Ascending aorta (tissue), 2 donors: Measurements from ENCODE around the gene SLC13A4. TPM values are rescaled to one million over a fixed set of nuclear protein-coding genes. Genes with fewer than 3 reads are reported as not detected.

Source experiments
- DNase-seq, 2 donors: peaks; one replicate each; pipeline ENCODE4 v3.0.0-alpha.2; 2019; ENCODE audit warnings: low spot score in 2 of 2
- H3K27ac ChIP-seq, 2 donors: fragments of 200-600 bp; sonication (generic); one replicate each; pipeline ENCODE4 v1.5.1; 2016 to 2017; ENCODE audit warnings: mild to moderate bottlenecking in 1 of 2
- H3K27me3 ChIP-seq: fragments of 200-600 bp; sonication (generic); one replicate; pipeline ENCODE4 v1.5.1; 2017
- H3K36me3 ChIP-seq, 2 donors: fragments of 200-600 bp; sonication (generic); one replicate each; pipeline ENCODE4 v1.5.1; 2016
- H3K4me1 ChIP-seq, 2 donors: fragments of 200-600 bp; sonication (generic); one replicate each; pipeline ENCODE4 v1.5.1; 2016 to 2017; ENCODE audit warnings: mild to moderate bottlenecking in 1 of 2
- H3K4me3 ChIP-seq, 2 donors: fragments of 200-600 bp; sonication (generic); one replicate each; pipeline ENCODE4 v1.5.1; 2016 to 2017; ENCODE audit warnings: mild to moderate bottlenecking in 1 of 2
- H3K9me3 ChIP-seq, 2 donors: fragments of 200-600 bp; sonication (generic); one replicate each; pipeline ENCODE4 v1.5.1; 2016
- intact Hi-C: fragments of 100-400 bp; cut with DNase I; formaldehyde crosslinking; loops from one replicate; pipeline ENCODE4 v1.15.1; 2023
- total RNA-seq: library from RNA; depleted of rRNA; stranded (reverse); fragments of >200 nt; gene quantifications from one replicate; pipeline ENCODE4 v1.1.0, GENCODE V29; 2016
- TF ChIP-seq, protein P1 (sequence below), 3 experiments: fragments of 200-600 bp in 2 of 3; fragments of 450-650 bp in 1 of 3; sonication (generic) in 2 of 3; IDR thresholded peaks; one replicate each; pipeline ENCODE4 v1.5.1; 2016 to 2019; ENCODE audit warnings: antibody characterized with exemption in 3 of 3, mild to moderate bottlenecking in 1 of 3, moderate library complexity in 1 of 3

The SLC13A4 gene
- total RNA-seq, 1 donor from 2014 or later = 0.21 TPM

DNA sequence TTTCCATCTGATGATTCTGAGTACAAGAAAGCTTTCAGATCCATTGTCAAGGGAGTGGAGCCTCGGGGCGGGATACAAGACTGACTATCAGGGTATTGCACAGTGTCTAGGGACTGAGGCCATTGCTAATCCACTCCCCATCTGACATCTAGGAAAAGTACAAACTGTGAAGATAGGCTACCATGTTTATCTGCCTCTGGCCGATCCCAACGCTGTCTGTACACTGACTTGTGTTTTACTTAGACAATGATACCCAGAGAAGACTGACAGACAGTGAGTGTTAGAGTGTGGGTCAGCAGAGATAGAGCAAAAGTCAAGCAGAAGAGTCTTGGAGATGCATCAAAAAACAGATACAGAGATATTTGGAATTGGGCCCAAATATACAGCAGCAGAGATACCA, 3.1 kb upstream of the SLC13A4 start:
- H3K27ac ChIP-seq = peak overlapping the region in 1 of 2 donors; percentile 11
- no peaks in the 10 kb centered on the region for H3K9me3 ChIP-seq
- no peak overlapping the region for H3K4me3 ChIP-seq
- intact Hi-C loops = no loop called here
- TF ChIP-seq, protein P1, sequence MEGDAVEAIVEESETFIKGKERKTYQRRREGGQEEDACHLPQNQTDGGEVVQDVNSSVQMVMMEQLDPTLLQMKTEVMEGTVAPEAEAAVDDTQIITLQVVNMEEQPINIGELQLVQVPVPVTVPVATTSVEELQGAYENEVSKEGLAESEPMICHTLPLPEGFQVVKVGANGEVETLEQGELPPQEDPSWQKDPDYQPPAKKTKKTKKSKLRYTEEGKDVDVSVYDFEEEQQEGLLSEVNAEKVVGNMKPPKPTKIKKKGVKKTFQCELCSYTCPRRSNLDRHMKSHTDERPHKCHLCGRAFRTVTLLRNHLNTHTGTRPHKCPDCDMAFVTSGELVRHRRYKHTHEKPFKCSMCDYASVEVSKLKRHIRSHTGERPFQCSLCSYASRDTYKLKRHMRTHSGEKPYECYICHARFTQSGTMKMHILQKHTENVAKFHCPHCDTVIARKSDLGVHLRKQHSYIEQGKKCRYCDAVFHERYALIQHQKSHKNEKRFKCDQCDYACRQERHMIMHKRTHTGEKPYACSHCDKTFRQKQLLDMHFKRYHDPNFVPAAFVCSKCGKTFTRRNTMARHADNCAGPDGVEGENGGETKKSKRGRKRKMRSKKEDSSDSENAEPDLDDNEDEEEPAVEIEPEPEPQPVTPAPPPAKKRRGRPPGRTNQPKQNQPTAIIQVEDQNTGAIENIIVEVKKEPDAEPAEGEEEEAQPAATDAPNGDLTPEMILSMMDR (IDR thresholded peaks at IDR 0.05) = no peak
- H3K27me3 ChIP-seq = no peaks in the 10 kb centered on the region
- peaks cover 30 to 45% of the 10 kb centered on the region in 2 donors for H3K36me3 ChIP-seq
- DNase-seq = no peak
- no peaks in the 10 kb centered on the region for H3K4me1 ChIP-seq

- no peak overlapping the region for H3K27ac ChIP-seq
- TF ChIP-seq, protein P1 (IDR thresholded peaks at IDR 0.05) = no peak
- intact Hi-C loops = no loop called here
These were observed 1.2 kb upstream of the SLC13A4 start for GRCh38 chr7:135729230-135729629.

DNA sequence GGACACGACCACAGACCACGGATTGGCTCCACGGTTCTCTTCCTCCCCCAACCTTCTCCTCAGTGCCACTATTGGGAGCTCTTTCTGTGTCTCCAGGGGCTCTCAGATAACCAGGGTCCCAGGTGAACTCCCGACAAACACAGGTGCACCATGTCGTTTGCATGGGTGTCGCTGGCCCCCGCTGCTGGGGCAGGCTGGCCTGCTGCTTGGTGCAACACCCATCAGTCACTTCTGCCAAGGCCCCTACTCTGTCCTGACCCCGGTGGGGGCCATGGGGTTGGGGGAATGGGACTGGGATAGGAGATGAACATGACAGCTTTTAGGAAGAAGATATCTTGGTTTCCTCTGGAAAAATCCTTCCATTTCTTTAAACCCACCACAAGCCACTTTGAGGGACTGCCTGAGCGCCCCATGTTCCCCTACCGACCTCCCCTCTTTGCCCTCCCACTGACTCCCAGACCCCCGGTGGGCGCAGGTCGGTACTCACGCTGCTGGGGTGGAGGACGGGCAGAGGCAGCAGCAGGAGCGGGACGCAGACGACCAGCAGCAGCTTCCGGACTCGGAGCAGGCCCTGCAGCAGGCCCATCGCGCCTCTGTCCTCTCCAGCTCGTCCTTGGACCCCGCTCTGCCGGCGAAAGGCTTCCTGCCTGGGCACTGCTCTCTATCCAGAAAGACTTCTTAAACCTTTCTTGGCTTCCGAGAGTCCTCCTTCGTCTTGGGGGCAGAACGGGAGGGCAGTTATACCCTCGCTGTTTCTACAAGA, 894 bp downstream of the SLC13A4 start:
- no peak overlapping the region for H3K4me3 ChIP-seq
- intact Hi-C loops = no loop called here
- no peaks in the 10 kb centered on the region for H3K27me3 ChIP-seq
- H3K4me1 ChIP-seq = no peaks in the 10 kb centered on the region
- peaks cover 0 to 7% of the 10 kb centered on the region in 2 donors for H3K36me3 ChIP-seq
- TF ChIP-seq, protein P1 (IDR thresholded peaks at IDR 0.05) = no peak
- H3K27ac ChIP-seq = no peak overlapping the region
- H3K9me3 ChIP-seq = no peaks in the 10 kb centered on the region
- DNase-seq = no peak

More at GRCh38 chr7:135729230-135729629, 1.2 kb upstream of the SLC13A4 start:
- Histone ChIP-seq H3K36me3 (peaks cover 16 to 28% of the 10 kb centered on the region in 2 donors), H3K27me3 (no peaks in the 10 kb centered on the region), H3K4me1 (no peaks in the 10 kb centered on the region), H3K4me3 (no peak overlapping the region), H3K9me3 (no peaks in the 10 kb centered on the region)
- no peak for DNase-seq

DNA sequence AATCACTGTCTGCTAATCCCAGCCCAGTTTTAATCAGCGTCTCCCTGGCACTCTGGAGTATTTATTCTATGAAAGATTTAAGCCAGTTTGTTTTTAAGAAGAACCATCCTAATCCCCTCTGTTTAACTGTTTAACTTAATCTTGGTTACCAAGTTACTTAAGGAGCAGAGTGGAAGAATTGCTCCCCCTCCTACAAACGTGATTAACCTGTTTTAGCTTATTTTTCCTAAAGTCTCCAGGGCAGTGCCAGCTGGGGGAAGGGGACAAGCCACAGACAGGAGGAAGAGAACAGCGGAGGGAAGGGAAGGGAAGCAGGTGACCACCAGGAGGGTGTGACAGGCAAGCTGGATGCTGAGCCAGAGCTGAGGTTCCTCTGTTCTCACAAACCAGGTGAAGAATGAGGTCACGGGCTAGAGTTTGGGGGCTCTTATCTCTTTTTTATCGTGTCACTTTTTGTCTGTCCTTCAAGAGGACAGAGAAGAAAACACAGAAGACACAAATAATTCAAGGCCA, 1.7 kb downstream of the SLC13A4 start:
- Histone ChIP-seq H3K27me3 (no peaks in the 10 kb centered on the region), H3K36me3 (peaks cover 0 to 5% of the 10 kb centered on the region in 2 donors), H3K4me3 (no peak overlapping the region), H3K9me3 (no peaks in the 10 kb centered on the region), H3K27ac (no peak overlapping the region), H3K4me1 (no peaks in the 10 kb centered on the region)
- TF ChIP-seq, protein P1 (IDR thresholded peaks at IDR 0.05) = no peak
- DNase-seq = no peak
- intact Hi-C loops = no loop called here

DNA sequence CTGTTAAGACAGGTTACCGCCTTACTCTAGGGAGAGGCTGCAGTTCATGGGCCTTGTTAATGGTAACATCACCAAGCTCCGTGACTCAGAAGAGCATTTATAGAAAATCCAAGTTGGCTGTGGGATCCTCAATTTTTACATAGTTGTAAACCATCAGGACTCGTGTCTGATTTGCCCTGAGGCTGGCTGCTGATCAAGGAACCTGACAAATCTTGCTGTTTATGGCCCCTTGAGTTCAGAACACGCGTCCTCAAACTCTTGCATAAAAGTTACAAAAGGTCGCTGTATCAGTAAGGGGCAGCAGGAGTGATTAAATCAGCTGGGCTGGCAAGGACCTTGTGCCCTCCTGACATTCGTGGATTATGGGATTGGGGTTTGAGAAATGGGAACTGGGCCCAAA, 4.6 kb downstream of the SLC13A4 start:
- Histone ChIP-seq H3K27me3 (no peaks in the 10 kb centered on the region), H3K9me3 (no peaks in the 10 kb centered on the region), H3K36me3 (no peaks in the 10 kb centered on the region), H3K27ac (no peak overlapping the region), H3K4me1 (no peaks in the 10 kb centered on the region), H3K4me3 (no peak overlapping the region)
- intact Hi-C loops = no loop called here
- no peak for DNase-seq
- TF ChIP-seq, protein P1 (IDR thresholded peaks at IDR 0.05) = no peak
